Fibroblast of lung (primary cell): ENCODE results near the gene MED10.

Source experiments
- EZH2 ChIP-seq: IDR thresholded peaks from 2 replicates; pipeline ENCODE4 v1.5.1; 2012; ENCODE audit warnings: low read length, control low read depth, mild to moderate bottlenecking; ENCODE audit errors: missing control alignments
- TF ChIP-seq, protein P1 (sequence below), 2 donors: IDR thresholded peaks in 1 of 2; conservative IDR thresholded peaks in 1 of 2; 1 replicate in 1 of 2; 2 replicates in 1 of 2; pipeline ENCODE4 v1.5.1; 2011 to 2012; ENCODE audit warnings: low read length in 2 of 2, control low read depth in 1 of 2, inconsistent platforms in 1 of 2, low read depth in 1 of 2, mild to moderate bottlenecking in 1 of 2

DNA sequence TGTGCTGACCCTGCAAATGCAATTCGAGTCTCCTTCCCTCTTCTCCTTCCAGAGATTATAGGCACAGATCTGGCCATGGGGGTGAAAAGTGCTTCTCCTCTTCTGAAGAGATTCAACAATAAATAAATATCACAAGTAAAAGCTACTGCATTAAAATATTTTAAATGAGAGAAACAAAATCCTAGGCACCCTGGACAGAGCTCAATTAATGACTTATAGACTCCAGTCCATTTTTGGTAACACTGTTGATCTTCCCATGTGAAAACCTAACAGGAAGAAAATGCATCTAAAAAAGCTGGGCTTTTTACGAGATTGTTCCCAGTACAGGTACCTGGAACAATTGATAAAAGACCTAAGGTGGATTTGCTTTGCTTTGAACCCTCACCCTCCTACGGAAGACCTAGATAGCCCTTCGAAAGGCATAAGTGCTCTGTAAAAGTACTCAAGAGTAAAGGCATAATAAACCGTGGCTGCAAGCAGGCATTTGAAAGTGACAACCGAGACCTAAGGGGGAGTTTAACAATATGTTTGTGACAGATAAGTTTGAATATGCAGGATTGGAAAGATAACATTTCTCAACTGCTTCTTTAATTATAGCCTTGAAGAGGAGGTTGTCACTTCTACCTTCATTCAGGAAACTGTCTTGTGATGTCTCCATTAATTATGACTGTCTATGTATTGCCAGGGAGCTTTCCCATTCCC lies 29.4 kb upstream of the MED10 start:
- TF ChIP-seq EZH2, result no peak
- TF ChIP-seq, protein P1, sequence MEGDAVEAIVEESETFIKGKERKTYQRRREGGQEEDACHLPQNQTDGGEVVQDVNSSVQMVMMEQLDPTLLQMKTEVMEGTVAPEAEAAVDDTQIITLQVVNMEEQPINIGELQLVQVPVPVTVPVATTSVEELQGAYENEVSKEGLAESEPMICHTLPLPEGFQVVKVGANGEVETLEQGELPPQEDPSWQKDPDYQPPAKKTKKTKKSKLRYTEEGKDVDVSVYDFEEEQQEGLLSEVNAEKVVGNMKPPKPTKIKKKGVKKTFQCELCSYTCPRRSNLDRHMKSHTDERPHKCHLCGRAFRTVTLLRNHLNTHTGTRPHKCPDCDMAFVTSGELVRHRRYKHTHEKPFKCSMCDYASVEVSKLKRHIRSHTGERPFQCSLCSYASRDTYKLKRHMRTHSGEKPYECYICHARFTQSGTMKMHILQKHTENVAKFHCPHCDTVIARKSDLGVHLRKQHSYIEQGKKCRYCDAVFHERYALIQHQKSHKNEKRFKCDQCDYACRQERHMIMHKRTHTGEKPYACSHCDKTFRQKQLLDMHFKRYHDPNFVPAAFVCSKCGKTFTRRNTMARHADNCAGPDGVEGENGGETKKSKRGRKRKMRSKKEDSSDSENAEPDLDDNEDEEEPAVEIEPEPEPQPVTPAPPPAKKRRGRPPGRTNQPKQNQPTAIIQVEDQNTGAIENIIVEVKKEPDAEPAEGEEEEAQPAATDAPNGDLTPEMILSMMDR (conservative IDR thresholded peaks at IDR 0.05 in 1 of 2, IDR thresholded peaks at IDR 0.05 in 1 of 2; ENCODE audit: low read depth in 1 of 2, low read length in 2 of 2), result no peak
